ENCODE measurements around the gene CENPV. TPM values are rescaled to one million over a fixed set of nuclear protein-coding genes. Genes with fewer than 3 reads are reported as not detected.

CENPV gene
- total and polyA plus RNA-seq, 10 of the 15 experiments (the other 5 are each of a cell fraction or from before 2014, with no cell fraction given): 22.5 to 98.6 (median 80.8) TPM

DNA sequence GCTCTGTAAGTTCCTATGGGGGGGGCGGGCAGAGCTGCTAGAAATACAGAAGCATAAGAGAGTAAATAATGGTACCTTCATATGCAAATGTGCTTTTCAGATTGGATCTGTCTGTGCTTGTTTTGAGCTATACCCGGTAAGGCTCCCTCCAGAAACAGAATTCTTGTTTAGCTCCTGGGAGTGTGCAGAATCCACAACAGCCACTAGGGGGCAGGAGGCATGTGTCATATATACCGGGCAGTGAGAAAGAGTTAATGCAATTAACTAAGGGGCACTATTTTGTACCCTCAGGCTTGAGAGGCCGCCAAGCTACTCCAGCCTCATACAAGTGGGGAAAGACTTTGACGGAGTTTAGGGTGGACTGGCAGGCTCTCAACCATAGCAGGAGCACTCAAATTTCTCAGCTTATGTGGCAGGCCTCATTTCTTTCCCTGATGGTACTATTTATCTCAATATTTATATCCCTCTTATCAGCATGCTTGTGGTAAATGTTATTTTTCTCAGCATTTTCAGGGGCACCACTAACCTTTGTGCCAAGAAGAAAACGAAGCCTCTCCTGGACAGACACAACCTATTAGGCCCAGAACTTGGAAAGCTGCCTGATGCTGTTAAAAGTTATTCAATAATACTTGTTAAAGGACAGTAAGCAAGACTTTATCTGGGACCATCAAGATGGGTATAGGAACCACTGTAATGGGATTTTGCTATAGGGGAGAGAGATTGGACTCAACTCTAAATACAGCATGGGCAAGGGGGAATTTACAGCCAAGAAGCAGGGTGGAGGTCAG, 10.7 kb upstream of the CENPV start (continued):
- no peak for TF ChIP-seq IKZF1 (conservative IDR thresholded peaks at IDR 0.05)
- no peak for TF ChIP-seq RCOR1 (conservative IDR thresholded peaks at IDR 0.05; ENCODE audit: low read depth, low read length)
- TF ChIP-seq, protein P1, sequence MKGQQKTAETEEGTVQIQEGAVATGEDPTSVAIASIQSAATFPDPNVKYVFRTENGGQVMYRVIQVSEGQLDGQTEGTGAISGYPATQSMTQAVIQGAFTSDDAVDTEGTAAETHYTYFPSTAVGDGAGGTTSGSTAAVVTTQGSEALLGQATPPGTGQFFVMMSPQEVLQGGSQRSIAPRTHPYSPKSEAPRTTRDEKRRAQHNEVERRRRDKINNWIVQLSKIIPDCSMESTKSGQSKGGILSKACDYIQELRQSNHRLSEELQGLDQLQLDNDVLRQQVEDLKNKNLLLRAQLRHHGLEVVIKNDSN (IDR thresholded peaks at IDR 0.05; ENCODE audit: borderline replicate concordance, extremely low read length, insufficient read depth, low read depth, low read length): no peak
- TF ChIP-seq SRF (IDR thresholded peaks at IDR 0.05; ENCODE audit: low read depth in 2 of 2, low read length in 2 of 2): no peak
- no peak for TF ChIP-seq POLR2AphosphoS2 (IDR thresholded peaks at IDR 0.05; ENCODE audit: low read depth, low read length)
- TF ChIP-seq, protein P2, sequence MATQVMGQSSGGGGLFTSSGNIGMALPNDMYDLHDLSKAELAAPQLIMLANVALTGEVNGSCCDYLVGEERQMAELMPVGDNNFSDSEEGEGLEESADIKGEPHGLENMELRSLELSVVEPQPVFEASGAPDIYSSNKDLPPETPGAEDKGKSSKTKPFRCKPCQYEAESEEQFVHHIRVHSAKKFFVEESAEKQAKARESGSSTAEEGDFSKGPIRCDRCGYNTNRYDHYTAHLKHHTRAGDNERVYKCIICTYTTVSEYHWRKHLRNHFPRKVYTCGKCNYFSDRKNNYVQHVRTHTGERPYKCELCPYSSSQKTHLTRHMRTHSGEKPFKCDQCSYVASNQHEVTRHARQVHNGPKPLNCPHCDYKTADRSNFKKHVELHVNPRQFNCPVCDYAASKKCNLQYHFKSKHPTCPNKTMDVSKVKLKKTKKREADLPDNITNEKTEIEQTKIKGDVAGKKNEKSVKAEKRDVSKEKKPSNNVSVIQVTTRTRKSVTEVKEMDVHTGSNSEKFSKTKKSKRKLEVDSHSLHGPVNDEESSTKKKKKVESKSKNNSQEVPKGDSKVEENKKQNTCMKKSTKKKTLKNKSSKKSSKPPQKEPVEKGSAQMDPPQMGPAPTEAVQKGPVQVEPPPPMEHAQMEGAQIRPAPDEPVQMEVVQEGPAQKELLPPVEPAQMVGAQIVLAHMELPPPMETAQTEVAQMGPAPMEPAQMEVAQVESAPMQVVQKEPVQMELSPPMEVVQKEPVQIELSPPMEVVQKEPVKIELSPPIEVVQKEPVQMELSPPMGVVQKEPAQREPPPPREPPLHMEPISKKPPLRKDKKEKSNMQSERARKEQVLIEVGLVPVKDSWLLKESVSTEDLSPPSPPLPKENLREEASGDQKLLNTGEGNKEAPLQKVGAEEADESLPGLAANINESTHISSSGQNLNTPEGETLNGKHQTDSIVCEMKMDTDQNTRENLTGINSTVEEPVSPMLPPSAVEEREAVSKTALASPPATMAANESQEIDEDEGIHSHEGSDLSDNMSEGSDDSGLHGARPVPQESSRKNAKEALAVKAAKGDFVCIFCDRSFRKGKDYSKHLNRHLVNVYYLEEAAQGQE (IDR thresholded peaks at IDR 0.05; ENCODE audit: low read depth, low read length): no peak
- TF ChIP-seq HCFC1 (IDR thresholded peaks at IDR 0.05; ENCODE audit: low read length): no peak
- no peak for TF ChIP-seq SREBF1 (IDR thresholded peaks at IDR 0.05; ENCODE audit: low read length)
- no peak for TF ChIP-seq NBN (IDR thresholded peaks at IDR 0.05)
- no peak for TF ChIP-seq SUZ12 (IDR thresholded peaks at IDR 0.05; ENCODE audit: unreplicated experiment)
- TF ChIP-seq, protein P3, sequence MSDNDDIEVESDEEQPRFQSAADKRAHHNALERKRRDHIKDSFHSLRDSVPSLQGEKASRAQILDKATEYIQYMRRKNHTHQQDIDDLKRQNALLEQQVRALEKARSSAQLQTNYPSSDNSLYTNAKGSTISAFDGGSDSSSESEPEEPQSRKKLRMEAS (IDR thresholded peaks at IDR 0.05; ENCODE audit: low read depth, low read length): no peak
- TF ChIP-seq TAF1 (IDR thresholded peaks at IDR 0.05; ENCODE audit: borderline replicate concordance, low read depth, low read length): no peak
- no peak for TF ChIP-seq FOXM1 (IDR thresholded peaks at IDR 0.05; ENCODE audit: low read depth, low read length)
- TF ChIP-seq, protein P4, sequence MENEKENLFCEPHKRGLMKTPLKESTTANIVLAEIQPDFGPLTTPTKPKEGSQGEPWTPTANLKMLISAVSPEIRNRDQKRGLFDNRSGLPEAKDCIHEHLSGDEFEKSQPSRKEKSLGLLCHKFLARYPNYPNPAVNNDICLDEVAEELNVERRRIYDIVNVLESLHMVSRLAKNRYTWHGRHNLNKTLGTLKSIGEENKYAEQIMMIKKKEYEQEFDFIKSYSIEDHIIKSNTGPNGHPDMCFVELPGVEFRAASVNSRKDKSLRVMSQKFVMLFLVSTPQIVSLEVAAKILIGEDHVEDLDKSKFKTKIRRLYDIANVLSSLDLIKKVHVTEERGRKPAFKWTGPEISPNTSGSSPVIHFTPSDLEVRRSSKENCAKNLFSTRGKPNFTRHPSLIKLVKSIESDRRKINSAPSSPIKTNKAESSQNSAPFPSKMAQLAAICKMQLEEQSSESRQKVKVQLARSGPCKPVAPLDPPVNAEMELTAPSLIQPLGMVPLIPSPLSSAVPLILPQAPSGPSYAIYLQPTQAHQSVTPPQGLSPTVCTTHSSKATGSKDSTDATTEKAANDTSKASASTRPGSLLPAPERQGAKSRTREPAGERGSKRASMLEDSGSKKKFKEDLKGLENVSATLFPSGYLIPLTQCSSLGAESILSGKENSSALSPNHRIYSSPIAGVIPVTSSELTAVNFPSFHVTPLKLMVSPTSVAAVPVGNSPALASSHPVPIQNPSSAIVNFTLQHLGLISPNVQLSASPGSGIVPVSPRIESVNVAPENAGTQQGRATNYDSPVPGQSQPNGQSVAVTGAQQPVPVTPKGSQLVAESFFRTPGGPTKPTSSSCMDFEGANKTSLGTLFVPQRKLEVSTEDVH (IDR thresholded peaks at IDR 0.05; ENCODE audit: low read depth, partially characterized antibody): no peak
- no peak for TF ChIP-seq PAX8 (IDR thresholded peaks at IDR 0.05)
- TF ChIP-seq, protein P5, sequence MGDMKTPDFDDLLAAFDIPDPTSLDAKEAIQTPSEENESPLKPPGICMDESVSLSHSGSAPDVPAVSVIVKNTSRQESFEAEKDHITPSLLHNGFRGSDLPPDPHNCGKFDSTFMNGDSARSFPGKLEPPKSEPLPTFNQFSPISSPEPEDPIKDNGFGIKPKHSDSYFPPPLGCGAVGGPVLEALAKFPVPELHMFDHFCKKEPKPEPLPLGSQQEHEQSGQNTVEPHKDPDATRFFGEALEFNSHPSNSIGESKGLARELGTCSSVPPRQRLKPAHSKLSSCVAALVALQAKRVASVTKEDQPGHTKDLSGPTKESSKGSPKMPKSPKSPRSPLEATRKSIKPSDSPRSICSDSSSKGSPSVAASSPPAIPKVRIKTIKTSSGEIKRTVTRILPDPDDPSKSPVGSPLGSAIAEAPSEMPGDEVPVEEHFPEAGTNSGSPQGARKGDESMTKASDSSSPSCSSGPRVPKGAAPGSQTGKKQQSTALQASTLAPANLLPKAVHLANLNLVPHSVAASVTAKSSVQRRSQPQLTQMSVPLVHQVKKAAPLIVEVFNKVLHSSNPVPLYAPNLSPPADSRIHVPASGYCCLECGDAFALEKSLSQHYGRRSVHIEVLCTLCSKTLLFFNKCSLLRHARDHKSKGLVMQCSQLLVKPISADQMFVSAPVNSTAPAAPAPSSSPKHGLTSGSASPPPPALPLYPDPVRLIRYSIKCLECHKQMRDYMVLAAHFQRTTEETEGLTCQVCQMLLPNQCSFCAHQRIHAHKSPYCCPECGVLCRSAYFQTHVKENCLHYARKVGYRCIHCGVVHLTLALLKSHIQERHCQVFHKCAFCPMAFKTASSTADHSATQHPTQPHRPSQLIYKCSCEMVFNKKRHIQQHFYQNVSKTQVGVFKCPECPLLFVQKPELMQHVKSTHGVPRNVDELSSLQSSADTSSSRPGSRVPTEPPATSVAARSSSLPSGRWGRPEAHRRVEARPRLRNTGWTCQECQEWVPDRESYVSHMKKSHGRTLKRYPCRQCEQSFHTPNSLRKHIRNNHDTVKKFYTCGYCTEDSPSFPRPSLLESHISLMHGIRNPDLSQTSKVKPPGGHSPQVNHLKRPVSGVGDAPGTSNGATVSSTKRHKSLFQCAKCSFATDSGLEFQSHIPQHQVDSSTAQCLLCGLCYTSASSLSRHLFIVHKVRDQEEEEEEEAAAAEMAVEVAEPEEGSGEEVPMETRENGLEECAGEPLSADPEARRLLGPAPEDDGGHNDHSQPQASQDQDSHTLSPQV (IDR thresholded peaks at IDR 0.05): no peak
- TF ChIP-seq SUPT20H (IDR thresholded peaks at IDR 0.05; ENCODE audit: borderline replicate concordance, control insufficient read depth, low read depth, low read length): no peak
- no peak for TF ChIP-seq JUNB (IDR thresholded peaks at IDR 0.05)
- TF ChIP-seq RFX5 (IDR thresholded peaks at IDR 0.05; ENCODE audit: low read depth, low read length): no peak
